NCI-H2029 (cell line): Measurements from ENCODE around the gene MGLL.
A peak's percentile ranks its signal among the peaks of the same experiment; 100 is the strongest.
"Not testable (repeated sequence)": the region's sequence is repeated elsewhere in the genome, so short reads cannot be mapped to it uniquely, and the experiment has no call there.

Source experiments
- DNase-seq: peaks from one replicate; lab custom pipeline; 2025; lab: John Stamatoyannopoulos, UW

The MGLL gene

DNA sequence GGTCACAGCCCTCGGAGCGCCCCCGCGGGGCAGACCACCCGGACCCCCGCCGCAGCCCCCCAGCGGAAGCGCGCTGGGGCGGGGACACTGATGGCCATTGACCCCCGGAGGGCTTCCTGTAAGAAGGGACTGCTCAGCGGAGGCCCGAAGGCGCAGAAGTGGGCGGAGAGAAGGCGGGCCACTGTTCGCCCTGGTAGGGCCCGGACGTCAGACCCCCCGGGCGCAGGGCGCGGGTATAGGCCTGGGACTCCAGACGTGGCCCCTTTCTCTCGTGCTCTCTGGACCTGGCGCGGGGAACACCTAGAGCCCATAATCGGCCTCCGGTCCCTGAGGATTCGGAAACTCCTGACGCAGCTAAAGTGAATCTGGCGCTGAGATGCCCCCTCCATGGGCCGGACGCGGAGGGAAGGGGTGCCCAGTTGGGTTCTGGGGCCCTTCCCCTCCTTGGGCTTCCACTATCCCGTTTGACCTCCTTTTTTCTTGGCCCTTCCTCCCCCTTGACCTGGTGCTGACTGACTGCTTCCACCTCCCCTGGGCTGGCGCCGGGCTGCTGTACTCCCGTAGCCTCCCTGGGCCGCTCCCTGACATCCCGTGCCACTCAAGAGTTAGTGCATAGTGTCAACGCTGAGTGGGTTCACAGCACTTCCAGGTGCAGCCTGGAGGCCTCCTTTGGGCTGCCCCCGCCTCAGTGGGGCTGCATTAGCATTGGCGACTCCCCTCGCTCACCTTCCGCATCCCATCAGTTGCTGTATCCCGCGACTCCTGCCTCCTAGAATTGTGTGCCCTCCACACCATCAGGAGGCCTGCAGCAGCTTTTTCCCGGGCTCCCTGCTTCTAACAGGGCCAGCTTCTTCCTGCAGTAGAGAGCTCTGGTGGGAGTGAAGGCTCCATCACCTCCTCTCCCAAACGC is 148.9 kb downstream of the MGLL start:
- DNase-seq, result no peak

DNA sequence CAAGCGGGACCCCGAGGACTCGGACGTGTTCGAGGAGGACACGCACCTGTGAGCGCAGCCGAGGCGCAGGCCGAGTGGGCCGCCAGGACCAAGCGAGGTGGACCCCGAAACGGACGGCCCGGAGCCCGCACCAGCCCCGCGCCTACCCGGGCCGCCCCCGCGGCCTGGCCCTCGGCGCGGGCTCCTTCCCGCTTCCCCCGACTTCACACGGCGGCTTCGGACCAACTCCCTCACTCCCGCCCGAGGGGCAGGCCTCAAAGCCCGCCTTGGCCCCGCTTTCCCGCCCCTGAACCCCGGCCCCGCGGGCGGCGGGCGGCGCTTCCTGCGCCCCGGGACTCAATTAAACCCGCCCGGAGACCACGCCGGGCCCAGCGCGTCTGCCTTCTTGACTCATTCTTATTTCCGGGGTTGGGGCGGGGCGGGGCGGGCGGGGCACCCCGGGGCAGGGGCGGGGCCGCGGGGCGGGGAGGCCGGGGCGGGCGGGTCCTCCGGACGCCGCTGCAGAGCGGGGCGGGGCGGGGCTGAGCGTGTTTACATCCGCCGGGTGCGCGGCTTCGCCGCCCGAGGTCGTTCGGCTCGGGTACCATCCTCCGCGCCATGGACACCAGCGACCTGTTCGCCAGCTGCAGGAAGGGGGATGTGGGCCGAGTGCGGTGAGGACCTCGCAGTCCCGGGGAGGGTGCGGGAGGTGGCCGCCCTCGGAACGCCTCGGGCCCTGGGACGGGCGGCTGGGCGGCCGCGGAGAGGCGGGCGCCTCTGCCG is 149.7 kb downstream of the MGLL start, which contains the start of gene ABTB1:
ABTB1 (plus strand) TSS at position 524 of the 762 bp plus-strand sequence; CDS start at position 598, 74 bp downstream.
- peak; percentile 79 for DNase-seq

DNA sequence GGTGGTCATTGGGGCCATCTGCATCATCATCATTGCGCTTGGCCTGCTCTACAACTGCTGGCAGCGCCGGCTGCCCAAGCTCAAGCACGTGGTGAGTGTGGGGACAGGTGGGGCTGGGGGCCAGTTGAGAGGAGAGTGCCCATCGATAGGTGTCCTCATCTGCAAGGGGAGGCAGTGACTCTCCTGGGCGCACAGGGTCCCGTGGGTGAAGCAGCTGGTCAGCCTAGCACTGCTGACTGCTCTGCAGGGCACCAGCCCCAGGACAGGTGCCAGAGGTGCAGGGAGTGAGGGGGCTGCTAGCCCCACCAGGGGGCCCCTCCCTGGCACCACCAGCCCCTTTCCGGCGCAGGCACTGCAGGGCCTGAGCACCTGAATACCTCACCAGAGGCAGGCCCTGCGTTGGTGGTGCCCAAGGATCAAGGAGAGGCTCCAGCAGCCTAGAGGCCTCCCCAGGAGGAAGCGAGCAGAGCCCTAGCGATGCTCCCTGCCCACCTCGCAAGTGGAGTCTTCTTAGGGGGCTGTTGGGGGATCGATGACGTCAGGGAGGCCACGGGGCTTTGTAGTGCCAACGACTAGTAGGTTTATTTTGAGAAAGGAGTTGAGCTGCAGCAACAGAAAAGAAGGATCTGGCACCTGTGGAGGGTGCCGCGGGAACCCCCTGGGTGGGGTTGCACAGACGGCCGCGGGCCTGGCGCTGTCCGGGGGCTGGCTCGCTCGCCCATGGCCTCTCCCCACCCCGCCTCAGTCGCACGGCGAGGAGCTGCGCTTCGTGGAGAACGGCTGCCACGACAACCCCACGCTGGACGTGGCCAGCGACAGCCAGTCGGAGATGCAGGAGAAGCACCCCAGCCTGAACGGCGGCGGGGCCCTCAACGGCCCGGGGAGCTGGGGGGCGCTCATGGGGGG is 150.5 kb downstream of the MGLL start:
- no peak for DNase-seq

DNA sequence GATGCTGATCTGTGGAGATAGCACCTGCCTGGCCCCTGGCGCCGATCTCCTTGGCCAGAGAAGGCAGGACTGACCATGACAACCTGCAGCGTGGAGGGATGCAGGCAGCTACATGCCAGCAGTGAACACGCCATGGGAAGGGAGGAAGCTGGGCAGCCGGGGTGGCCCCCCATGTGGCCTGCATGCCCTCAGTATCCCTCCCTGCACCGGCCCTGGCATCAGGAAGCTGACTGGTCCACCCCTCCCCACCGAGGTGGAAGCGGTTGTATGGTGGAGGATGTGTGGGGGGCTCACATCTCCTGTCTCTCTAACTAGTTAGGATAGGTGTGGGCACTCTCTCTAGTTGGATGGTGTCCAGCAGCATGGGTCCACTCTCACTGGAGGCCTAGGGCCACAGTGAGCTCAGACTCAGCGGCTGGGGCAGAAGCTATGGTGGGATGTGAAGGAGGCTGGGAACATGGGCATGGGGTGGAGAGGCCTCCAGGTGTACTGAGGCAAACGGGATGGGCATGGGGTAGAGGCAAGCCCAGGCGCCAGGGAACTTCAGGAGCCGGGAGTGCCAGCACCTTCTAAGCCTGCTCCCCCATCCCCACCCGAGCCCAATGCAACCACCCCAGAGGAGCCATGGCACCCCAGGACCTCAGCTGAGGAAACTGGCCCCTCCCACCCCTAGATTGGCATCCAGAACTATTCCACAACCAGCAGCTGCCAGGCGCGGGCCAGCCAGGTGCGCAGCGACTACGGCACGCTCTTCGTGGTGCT is 151.4 kb downstream of the MGLL start:
- no peak for DNase-seq

DNA sequence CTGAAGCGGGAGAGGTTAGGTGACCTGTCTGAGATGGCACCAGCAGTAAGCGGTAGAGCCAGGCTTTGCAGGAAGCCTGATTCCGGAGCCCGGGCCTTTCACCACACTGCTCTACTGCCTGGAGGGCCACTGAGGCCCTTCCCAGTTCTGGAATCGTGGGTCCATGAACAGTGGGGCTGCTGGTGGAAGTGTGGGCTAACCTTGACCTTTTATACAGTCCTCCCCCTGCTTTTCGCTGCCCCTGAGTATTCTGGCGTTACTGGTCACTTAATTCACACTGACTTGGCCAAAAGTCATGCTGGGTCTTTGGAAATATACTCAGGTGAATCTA is 152.1 kb downstream of the MGLL start:
- no peak for DNase-seq

DNA sequence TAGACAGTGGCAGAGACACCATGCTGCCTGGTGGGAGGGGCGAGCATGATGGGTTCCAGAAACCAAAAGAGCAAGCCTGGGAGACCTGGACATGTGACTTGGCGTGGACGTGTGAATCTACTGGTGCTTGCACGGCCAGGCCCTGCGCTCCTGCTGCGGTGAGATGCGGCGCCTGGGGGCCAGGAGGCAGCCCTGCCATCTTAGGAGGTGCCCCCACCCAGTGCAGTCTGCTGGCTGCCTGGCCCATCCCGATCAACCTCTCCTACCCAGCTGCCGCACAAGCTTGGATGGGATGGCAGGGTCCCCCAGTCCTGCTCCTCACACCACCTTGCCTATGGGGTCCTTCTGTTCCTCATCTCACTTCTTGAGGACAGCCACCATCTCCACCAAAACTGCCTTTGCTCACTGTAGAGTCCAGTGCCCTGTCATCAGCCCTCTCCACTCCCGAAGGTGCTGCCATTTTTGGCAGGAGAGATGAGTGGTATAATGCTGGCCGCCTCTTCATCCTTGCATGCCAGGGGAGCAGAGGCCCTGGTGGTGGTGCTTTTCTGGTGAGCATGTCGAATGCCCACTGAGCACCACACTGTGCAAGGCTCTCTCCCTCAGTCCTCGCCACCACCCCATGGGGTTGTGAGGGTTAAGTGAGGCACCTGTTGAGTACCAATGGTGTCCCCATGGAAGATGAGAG is 152.6 kb downstream of the MGLL start:
- no peak for DNase-seq

DNA sequence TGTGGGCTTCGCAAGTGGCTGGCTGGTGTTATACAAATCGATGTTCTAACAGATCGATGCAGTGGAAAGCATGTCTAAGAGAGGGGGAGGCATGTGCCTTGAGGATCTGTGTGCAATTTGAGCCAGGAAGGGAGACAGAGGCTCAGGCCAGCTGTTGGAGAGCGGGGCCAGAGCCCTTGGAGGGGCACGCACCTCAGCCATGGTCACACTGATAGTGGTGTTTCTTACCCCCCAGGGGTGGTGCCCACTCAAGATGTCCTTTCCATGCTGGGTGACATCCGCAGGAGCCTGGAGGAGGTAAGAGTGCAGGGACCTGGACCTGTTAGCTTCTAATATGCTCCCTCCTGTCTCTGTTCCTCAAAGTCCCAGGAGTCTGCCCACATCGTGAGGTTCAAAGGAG is 153.4 kb downstream of the MGLL start:
- DNase-seq, result no peak

DNA sequence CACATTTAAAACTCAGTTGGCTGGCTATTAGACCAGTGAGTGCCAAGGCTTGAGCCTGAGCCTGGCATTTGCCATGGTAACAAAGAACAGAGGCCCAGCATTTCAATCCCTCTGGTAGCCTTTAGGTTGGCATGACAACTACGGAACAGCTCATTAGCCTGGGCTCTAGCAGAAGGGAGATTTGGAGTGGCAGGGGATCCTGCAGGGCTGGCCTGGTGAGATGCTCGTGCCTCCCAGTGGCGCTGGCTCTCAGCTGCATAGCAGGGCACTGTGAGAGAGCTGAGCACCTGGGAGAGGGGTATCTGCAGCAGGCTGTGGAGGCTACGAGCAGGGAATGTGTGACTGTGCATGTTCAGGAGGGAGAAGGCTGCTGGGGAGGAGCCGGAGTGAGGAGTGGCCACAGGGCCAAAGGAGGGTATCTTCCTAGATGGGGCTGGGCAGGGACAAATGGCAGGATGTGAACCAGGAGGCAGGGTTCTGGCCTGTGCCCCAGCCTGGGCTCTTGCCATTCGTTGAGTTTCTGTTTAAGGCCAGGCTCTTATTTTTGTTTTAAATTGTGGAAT is 155.1 kb downstream of the MGLL start:
- DNase-seq, result no peak

DNA sequence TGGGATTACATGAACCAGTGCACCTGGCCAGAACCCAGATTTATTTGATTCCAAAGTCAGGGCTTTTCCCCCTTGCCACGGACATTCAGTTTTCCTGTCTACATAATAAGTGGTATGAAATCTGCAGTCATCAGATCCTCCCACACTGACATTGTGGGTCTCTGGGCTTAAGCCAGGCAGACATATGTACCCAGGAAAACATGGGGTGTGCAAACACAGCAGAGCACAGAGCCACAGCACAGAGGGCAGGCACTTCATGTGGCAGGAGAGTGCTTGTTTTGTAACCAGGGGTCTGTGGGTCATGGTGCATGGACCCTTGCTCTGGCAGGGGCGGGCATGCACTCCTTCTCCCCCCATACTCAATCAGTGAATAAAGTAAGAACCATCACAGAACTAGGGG is 155.6 kb downstream of the MGLL start:
- DNase-seq, result no peak

DNA sequence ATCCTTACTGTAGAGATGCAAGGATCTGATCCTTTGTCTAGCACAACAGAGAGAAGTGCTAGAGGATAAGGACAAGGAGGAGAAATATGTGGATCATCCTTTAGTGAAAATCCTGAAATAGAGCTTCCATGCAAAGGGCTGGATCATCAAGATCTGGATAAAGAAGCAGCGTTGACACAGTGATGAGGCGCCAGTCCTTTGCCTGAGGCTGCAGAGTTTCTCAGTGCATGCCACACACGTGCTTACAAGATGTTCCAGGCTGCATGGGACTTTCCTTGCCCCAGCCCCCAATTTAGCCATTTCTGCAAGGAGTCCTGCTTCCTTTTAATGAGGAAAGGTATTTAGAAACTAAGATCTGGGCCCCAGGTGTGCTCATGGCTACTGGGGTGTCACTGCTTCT is 156.7 kb downstream of the MGLL start:
- DNase-seq, result no peak

DNA sequence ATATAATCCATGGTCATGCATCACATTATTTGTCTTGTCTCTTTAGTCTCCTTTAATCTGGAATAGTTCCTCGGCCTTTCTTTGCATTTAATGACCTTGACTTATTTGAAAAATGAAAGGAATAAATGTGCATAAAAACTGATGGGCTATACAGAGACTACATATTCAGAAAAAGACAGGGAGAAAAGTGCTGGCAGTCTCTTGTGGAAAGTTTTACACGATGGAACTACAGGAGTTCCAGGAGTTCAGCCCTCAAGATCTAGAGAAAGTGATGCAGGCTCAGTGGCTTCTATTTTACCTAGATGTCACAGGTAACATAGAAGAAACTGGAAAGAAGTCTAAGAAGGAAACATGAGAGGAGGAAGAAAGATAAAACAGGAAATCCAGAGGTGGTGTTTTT is 157.2 kb downstream of the MGLL start:
- DNase-seq, result no peak

DNA sequence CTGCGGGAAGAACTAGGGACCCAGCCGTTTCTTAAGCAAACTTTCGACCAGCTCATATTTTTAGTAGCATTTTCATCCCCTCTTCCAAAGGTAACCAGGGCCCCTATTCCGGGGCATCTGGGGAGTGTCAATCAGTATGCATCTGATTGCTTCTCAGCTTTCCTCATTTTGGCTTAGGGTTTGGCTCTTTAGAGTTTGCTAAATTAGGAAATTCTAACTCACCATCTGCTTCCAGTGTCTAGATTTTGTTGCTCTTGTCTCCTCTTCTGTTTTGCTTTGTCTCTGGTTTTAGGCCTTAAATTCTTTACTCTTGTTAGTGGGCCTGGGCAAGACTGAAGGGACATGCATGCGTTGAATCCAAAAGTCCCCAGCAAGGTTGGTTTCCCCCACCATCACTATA is 159.2 kb downstream of the MGLL start:
- DNase-seq, result no peak

DNA sequence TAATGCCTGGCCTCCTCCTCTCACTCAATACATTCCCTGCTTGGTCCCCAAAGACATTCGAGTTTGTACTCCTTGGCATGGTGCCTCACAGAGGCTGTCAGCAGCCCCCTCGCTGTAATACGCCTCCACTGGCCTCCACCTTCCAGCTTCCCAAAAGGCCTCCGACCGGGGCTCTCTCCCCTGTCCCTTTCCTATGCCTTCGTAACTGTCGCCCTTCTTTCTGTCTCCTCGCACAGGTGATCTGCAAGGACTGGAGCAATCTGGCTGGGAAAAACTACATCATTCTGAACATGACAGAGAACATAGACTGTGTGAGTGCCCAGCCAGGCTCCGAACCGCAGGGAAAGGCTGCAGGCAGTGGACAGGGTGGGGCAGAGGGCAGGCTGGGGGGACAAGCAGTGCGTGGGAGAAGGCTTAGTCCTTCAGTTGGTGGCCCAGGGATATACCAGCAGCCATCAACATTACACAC is 160.3 kb downstream of the MGLL start:
- no peak for DNase-seq

DNA sequence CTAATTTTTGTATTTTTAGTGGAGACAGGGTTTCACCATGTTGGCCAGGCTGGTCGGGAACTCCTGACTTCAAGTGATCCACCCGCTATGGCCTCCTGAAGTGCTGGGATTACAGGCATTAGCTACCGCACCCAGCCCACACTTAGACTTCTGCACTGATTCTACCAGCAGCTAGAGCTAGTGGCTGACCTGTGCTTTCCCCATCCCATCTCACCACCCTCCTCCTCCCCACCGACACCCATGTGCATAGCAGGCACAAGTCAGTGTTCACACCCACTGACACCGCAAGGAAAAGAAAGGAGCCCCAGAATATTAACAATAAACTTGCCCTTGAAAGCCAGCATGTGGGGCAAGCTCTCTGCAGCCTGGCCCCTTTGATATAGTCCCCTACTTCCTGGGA is 160.7 kb downstream of the MGLL start:
- no peak for DNase-seq

DNA sequence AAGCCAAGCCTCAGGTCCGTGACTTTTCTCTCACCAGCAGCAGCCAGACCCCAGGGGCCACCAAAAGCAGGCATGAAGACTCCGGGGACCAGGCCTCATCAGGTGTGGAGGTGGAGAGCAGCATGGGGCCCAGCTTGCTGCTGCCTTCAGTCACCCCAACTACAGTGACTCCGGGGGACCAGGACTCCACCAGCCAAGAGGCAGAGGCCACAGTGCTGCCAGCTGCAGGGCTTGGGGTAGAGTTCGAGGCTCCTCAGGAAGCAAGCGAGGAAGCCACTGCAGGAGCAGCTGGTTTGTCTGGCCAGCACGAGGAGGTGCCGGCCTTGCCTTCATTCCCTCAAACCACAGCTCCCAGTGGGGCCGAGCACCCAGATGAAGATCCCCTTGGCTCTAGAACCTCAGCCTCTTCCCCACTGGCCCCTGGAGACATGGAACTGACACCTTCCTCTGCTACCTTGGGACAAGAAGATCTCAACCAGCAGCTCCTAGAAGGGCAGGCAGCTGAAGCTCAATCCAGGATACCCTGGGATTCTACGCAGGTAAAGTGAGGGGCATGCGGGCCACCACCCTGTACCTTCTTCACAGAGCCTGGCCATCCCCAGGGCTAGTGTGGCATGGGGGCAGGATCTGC is 161.6 kb downstream of the MGLL start:
- DNase-seq, result no peak

DNA sequence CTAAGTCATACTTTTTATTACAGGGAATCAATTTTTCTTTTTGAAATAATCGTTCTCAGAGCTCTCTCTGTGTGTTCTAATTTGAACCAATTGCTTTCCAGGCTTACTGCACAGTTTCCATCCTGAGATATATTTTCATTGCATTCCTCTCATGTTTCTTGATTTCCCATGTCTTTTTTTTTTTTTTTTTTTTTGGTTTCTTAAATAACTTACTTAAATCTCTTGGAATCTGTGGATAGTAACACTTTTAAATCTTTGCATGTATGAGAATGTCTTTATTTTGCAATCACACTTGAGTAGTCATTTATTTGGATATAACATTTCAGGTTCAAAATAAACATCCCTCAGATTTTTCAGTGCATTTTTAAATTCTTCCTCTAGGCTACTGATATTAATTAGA is 164.1 kb downstream of the MGLL start:
- no peak for DNase-seq

DNA sequence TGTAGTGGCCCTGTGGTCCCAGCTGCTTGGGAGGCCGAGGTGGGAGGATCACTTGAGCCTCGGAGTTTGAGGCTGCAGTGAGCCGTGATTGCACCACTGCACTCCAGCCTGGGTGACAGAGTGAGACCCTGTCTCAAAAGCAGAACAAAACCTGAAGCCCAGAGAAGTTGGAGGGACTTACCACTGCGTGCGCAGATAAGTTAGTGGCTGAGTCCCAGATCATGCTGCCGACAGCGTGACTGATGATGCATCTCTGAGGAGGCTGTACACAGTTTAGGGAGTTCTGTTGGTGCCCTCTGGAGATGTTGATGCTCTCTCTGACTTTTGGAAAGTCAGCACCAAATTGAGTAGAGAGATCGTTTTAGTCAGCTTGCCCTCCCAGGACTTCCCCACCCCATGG is 165.4 kb downstream of the MGLL start:
- no peak for DNase-seq

DNA sequence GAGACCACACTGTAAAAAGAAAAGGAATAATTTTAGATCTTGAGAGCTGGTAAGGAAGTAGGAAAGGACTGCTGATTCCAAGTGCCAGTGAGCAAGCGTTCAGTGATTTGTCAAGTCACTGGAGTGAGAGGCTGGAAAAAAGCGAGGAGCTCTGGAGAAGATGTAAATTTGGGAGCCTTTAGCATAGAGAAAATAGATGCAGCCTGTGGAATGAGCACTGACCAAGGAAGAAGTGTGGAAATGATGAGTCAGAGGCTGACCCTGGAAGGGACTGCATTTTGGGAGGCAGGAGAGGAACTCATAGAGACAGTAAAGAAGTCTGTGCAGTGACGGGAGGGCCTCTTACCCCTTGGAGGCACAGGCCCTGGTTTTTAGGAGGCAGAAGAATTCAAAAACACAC is 166.7 kb downstream of the MGLL start:
- DNase-seq, result no peak

DNA sequence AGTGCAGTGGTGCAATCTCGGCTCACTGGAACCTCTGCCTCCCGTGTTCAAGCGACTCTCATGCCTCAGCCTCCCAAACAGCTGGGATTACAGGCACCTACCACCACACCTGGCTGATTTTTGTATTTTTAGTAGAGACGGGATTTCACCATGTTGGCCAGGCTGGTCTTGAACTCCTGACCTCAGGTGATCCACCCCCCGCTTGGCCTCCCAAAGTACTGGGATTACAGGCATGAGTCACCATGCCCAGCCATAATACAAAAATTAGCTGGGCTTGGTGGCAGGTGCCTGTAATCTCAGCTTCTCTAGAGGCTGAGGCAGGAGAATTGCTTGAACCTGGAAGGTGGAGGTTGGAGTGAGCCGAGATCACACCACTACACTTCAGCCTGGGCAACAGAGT is 167.3 kb downstream of the MGLL start:
- not testable (repeated sequence) for DNase-seq

DNA sequence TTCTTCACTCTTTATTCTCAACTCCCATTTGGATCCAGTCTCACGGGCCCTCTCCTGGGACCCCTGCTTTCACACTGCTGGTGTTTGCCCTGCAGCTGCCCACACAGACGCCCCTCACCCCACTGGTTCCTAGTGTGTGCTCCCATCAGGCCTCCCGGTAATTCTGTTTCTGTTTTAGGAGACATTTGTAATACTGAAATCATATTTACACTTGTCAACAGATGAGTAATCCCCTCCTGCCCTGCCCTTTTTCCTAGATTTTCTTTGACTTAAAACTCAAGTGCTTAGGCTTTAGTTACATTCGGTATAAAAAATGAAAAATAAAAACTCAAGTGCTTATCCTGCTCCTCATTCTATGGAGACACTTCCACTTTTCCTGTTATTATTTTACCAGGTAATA is 167.9 kb downstream of the MGLL start:
- no peak for DNase-seq
